ENCODE data around the gene SLC39A9. TPM values are rescaled to one million over a fixed set of nuclear protein-coding genes. Genes with fewer than 3 reads are reported as not detected.

The SLC39A9 gene
- total RNA-seq, 1 donor from 2014 or later = 41.2 TPM

DNA sequence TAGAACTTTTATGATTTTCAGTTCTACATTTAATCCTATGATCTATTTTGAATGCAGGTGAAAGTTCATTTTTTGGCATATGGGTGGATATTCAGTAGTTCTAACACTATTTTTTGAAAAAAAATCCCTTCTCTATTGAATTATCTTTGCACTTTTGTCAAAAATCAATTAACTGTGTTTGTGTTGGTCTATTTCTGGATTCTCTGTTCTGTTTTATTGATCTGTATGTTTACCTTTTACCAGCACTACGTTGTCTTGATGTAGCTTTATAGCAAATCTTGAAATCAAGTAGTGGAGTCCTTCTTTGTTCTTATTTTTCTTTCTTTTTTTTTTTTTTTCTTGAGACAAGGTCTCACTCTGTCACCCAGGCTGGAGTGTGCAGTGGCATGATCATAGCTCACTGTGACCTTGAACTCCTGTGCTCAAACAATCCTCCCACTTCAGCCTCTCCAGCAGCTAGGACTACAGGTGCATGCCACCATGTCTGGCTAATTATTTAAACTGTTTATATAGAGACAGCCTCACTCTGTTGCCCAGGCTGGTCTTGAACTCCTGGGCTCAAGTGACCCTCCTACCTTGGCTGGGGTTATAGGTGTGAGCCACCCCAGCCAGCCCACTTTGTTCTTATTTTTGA lies 31.9 kb downstream of the SLC39A9 start:
- DNase-seq (ENCODE audit: low spot score) = no peak
- H3K4me3 Mint-ChIP-seq (ENCODE audit: unreplicated experiment) = no peak overlapping the region
- H3K36me3 Mint-ChIP-seq (ENCODE audit: low read depth, unreplicated experiment) = peaks cover 8% of the 10 kb centered on the region
- H3K27ac Mint-ChIP-seq (ENCODE audit: unreplicated experiment) = no peak overlapping the region
- H3K9me3 Mint-ChIP-seq (ENCODE audit: unreplicated experiment) = no peaks in the 10 kb centered on the region
- H3K4me1 Mint-ChIP-seq (ENCODE audit: unreplicated experiment) = no peaks in the 10 kb centered on the region
- no peaks in the 10 kb centered on the region for H3K27me3 Mint-ChIP-seq (ENCODE audit: unreplicated experiment)
- TF ChIP-seq, protein P1, sequence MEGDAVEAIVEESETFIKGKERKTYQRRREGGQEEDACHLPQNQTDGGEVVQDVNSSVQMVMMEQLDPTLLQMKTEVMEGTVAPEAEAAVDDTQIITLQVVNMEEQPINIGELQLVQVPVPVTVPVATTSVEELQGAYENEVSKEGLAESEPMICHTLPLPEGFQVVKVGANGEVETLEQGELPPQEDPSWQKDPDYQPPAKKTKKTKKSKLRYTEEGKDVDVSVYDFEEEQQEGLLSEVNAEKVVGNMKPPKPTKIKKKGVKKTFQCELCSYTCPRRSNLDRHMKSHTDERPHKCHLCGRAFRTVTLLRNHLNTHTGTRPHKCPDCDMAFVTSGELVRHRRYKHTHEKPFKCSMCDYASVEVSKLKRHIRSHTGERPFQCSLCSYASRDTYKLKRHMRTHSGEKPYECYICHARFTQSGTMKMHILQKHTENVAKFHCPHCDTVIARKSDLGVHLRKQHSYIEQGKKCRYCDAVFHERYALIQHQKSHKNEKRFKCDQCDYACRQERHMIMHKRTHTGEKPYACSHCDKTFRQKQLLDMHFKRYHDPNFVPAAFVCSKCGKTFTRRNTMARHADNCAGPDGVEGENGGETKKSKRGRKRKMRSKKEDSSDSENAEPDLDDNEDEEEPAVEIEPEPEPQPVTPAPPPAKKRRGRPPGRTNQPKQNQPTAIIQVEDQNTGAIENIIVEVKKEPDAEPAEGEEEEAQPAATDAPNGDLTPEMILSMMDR (IDR thresholded peaks at IDR 0.05; ENCODE audit: unreplicated experiment) = no peak

DNA sequence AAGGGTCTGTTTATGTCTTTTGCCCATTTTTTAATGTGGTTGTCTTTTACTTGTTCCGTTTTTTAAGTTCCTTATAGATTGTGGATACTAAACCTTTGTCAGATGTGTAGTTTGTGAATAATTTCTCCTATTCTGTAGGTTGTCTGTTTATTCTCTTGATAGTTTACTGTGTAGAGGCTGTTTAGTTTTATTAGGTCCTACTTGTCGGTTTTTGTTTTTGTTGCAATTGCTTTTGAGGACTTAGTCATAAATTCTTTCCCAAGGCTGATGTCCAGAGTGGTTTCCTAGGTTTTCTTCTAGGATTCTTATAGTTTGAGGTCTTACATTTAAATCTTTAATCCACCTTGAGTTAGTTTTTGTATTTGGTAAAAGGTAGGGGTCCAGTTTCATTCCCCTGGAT lies 33.9 kb downstream of the SLC39A9 start:
- DNase-seq (ENCODE audit: low spot score) = no peak
- no peaks in the 10 kb centered on the region for H3K27me3 Mint-ChIP-seq (ENCODE audit: unreplicated experiment)
- H3K36me3 Mint-ChIP-seq (ENCODE audit: low read depth, unreplicated experiment) = peaks cover 3% of the 10 kb centered on the region
- H3K4me1 Mint-ChIP-seq (ENCODE audit: unreplicated experiment) = peaks cover 5% of the 10 kb centered on the region
- no peak overlapping the region for H3K4me3 Mint-ChIP-seq (ENCODE audit: unreplicated experiment)
- H3K9me3 Mint-ChIP-seq (ENCODE audit: unreplicated experiment) = no peaks in the 10 kb centered on the region
- H3K27ac Mint-ChIP-seq (ENCODE audit: unreplicated experiment) = no peak overlapping the region
- TF ChIP-seq, protein P1 (IDR thresholded peaks at IDR 0.05; ENCODE audit: unreplicated experiment) = no peak

DNA sequence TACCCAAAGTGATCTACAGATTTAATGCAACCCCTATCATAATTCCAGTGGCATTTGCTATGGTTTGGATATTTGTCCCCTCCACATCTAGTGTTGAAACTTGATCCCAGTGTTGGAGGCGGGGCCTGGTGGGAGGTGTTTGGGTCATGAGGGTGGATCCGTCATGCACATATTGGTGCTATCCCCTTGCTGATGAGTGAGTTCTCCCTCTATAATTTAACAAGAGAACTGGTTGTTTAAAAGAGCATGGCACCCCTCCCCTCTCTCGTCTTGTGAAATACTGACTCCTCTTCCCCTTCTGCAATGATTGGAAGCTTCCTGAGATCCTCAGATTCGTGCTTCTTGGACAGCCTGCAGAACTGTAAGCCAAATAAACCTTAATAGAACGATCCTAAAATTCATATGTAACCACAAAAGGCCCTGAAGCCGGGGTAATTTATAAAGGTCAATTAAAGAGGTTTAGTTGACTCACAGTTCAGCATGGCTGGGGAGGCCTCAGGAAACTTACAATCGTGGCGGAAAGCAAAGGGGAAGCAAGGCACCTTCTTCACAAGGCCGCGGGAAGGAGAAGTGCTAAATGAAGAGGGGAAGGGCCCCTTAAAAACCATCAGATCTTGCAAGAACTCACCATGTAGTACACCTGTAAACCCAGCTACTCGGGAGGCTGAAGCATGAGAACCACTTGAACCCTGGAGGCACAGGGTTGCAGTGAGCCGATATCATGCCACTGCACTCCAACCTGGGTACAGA lies 41.2 kb downstream of the SLC39A9 start:
- no peak for DNase-seq (ENCODE audit: low spot score)

DNA sequence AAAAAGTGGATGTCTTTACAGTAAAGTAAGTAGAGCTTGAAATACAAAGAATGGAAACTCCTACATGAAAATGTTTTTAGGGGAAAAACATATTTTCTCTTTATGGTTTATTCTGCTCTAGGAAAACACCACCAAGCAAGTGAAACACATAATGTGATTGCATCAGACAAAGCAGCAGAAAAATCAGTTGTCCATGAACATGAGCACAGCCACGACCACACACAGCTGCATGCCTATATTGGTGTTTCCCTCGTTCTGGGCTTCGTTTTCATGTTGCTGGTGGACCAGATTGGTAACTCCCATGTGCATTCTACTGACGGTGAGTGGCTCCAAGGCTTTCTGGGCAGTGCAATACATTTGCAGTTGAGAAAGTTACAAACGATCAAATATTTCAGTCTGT lies 43.5 kb downstream of the SLC39A9 start:
- no peak for DNase-seq (ENCODE audit: low spot score)
- no peaks in the 10 kb centered on the region for H3K9me3 Mint-ChIP-seq (ENCODE audit: unreplicated experiment)
- TF ChIP-seq, protein P1 (IDR thresholded peaks at IDR 0.05; ENCODE audit: unreplicated experiment) = no peak
- H3K36me3 Mint-ChIP-seq (ENCODE audit: low read depth, unreplicated experiment) = peaks cover 3% of the 10 kb centered on the region
- H3K4me1 Mint-ChIP-seq (ENCODE audit: unreplicated experiment) = peaks cover 3% of the 10 kb centered on the region
- no peak overlapping the region for H3K27ac Mint-ChIP-seq (ENCODE audit: unreplicated experiment)
- no peak overlapping the region for H3K4me3 Mint-ChIP-seq (ENCODE audit: unreplicated experiment)
- no peaks in the 10 kb centered on the region for H3K27me3 Mint-ChIP-seq (ENCODE audit: unreplicated experiment)

More for the DNA sequence above, 41.2 kb downstream of the SLC39A9 start:
- Mint-ChIP-seq H3K4me1 (ENCODE audit: unreplicated experiment) (peaks cover 9% of the 10 kb centered on the region), H3K9me3 (ENCODE audit: unreplicated experiment) (no peaks in the 10 kb centered on the region), H3K36me3 (ENCODE audit: low read depth, unreplicated experiment) (peaks cover 3% of the 10 kb centered on the region), H3K27ac (ENCODE audit: unreplicated experiment) (no peak overlapping the region), H3K4me3 (ENCODE audit: unreplicated experiment) (no peak overlapping the region), H3K27me3 (ENCODE audit: unreplicated experiment) (no peaks in the 10 kb centered on the region)
- TF ChIP-seq, protein P1 (IDR thresholded peaks at IDR 0.05; ENCODE audit: unreplicated experiment) = no peak

DNA sequence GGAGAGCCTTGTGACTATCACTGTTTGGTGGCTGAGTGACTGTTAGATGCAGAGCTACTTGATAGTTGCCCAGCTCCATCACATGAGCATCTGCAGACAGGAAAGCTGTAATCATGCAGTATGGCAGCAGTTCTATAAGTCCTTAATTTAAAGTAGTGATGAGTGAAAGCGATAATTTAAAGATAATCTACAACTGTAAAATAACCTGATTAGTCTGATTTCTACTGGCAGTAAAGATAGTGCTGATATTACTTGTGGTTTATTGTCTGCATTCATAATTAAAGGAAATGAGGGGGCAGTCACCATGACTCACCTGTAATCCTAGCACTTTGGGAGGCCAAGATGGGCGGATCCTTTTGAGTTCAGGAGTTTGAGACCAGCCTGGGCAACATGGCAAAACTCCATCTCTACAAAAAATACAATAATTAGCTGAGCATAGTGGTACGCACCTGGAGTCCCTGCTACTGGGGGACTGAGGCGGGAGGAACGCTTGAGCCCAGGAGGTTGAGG lies 44.9 kb downstream of the SLC39A9 start:
- TF ChIP-seq, protein P1 (IDR thresholded peaks at IDR 0.05; ENCODE audit: unreplicated experiment) = no peak
- no peaks in the 10 kb centered on the region for H3K27me3 Mint-ChIP-seq (ENCODE audit: unreplicated experiment)
- DNase-seq (ENCODE audit: low spot score) = no peak
- peaks cover 3% of the 10 kb centered on the region for H3K4me1 Mint-ChIP-seq (ENCODE audit: unreplicated experiment)
- no peak overlapping the region for H3K27ac Mint-ChIP-seq (ENCODE audit: unreplicated experiment)
- H3K36me3 Mint-ChIP-seq (ENCODE audit: low read depth, unreplicated experiment) = peaks cover 3% of the 10 kb centered on the region
- no peak overlapping the region for H3K4me3 Mint-ChIP-seq (ENCODE audit: unreplicated experiment)
- no peaks in the 10 kb centered on the region for H3K9me3 Mint-ChIP-seq (ENCODE audit: unreplicated experiment)

All from endothelial cell (in vitro differentiated cells).